Measurements from ENCODE around the gene HOXB6.

Gene HOXB6

DNA sequence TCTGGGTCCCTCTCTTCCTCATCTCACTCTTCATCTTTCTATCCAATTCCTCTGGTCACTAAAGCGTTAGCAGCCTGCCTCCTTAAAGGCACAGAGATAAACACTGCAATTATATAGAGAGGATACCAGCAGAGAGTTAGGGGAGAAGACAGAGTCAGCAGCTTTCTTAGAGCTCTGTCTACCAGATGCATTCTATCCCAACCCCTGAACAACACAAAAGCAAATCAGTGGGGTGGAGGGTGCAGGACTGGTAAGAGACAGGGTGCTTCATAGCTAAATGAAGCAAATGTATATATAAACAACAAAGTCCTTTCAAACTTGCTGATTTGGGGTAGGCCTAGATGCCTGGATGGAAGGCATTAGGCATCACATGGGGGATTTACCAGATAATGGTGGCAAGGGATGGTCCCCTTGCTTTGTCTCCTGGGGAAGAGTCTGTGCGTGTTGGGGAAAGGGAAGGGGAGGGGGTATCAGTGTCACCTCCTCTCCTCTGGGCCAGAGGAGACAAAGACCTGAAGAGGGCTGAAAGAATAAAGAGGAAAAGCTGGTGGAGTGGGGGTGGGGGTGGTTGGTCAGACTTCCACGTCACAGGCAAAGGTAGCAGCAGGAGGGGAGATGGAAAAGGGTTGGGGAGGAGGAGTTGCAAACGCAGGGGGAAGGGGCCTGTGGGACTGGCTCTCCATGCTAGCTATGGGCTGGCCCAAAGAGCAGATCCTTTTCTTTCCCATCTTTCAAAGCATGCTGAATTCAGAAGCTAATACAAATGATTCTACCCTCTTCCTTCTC is 38.7 kb downstream of the HOXB6 start:
- no peak for DNase-seq (ENCODE audit: low spot score)

DNA sequence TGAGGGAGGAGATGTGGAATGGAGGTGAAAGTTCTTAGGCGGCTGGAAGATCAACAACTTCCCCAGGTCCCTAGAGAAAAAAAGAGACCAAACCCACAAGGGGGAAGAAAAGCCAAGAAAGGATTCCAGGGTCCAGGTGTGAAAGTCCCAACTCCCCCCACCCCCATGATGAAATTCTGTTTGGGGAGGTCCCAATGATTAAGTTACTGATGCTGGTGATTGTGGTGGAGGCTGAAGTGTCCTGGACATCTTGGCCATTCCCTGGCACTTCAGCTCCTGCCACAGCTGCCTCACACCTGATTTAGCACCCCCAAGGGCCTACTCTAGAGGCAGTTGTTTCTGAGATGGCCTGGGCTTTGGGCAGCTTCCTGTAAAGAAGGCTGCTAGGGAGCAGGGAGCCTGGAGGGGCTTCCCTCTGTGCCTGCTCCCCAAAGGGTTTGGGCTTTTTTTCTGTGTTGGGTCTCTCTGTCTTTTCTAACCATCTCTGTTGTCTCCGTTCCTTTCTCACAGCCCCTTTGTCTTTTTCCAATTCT is 39.7 kb downstream of the HOXB6 start:
- no peak for DNase-seq (ENCODE audit: low spot score)

DNA sequence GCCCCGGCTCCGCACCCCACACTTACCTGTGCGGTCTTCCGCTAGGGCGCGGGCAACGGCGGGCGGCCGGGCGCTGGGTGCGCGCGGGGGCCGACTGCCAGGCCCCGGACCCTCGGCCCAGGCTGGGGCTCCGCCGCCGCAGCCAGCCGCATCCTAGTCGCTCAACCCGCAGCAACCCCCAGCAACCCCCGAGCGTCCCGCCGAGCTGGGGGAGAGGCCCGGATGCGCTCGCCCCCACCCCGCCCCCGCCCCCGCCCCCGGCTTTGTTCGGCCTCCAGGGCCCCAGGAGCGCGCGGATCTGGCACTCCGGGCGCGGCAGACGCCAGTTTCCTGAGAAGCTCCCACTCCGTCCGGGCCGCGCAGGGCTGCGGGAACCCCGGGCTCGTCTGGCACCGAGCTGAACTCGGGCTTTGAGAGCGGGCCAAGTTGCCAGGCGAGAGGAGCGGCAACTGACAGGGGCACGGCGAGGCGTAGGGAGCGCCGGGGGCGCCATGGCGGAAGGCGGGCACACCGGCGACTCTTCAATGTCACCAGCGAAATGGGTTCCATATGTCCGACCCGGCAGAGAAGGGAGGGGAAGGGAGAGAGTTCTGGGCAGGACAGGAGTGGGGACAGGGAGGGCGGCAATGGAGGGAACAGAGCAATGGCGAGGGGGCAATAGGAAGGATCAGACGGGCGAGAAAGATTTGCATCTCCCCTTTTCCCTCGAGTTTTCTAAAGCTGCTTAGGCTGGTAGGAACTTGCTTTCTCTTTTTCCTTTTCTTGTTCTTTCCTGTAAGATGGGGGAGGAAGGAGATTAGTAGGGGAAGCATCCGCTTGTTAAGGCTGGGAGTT is 40.4 kb downstream of the HOXB6 start:
- DNase-seq (ENCODE audit: low spot score), result no peak

DNA sequence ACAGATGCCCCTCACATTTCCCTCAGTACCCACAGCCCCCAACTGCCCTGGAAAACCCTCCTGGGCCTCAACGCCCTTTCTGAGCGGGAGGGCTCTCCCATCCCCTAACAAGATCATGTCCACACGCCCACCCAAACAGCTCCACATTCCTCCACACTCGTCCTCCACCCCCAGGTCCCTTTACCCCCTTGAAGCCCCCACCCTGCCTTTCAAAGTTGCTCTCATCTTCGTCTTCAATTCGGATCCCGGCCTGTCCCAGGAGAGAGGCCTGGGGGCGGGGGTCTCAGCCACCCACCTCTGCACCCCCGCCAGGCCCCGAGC is 41.0 kb downstream of the HOXB6 start:
- DNase-seq (ENCODE audit: low spot score), result no peak

DNA sequence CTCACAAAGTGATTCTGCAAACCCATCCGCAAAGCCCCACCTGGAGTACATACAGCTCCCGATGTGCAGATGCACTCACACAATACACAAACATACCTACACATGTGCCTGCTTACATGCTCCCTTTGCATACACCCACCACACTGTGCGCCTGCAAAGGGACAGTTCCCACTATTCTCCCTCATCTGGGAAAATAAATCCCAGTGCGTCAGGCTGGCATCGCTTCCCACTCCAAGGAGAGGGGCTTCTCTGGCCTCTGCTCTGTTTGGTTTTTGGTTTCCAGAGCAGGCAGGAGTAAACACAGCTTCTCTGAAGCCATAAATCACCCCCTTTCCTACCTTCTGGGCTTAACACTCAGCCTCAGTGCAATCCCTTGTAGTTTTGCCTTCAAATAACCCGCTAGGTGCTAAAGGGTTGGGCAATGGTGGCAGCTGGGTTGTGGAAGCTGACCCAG is 41.4 kb downstream of the HOXB6 start:
- DNase-seq (ENCODE audit: low spot score), result no peak

DNA sequence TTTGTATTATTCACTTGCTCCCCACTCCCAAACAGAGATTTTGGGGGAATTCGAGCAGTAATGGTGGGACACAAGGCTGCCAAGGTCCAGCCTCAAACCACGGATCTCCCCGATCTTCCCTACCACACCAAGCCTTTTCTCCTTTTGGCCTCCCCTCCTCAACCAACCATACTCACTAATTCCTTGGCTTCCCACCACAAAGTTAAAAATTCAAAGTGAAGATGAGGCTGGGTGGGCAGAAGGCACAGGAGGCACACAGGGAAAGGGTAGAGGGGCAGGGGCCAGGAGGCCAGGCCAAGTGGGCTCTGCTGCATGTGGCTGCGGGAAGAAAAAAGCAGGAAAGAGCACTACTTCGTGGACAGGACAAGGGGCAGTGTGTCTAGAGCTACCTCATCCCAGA is 41.9 kb downstream of the HOXB6 start:
- no peak for DNase-seq (ENCODE audit: low spot score)

DNA sequence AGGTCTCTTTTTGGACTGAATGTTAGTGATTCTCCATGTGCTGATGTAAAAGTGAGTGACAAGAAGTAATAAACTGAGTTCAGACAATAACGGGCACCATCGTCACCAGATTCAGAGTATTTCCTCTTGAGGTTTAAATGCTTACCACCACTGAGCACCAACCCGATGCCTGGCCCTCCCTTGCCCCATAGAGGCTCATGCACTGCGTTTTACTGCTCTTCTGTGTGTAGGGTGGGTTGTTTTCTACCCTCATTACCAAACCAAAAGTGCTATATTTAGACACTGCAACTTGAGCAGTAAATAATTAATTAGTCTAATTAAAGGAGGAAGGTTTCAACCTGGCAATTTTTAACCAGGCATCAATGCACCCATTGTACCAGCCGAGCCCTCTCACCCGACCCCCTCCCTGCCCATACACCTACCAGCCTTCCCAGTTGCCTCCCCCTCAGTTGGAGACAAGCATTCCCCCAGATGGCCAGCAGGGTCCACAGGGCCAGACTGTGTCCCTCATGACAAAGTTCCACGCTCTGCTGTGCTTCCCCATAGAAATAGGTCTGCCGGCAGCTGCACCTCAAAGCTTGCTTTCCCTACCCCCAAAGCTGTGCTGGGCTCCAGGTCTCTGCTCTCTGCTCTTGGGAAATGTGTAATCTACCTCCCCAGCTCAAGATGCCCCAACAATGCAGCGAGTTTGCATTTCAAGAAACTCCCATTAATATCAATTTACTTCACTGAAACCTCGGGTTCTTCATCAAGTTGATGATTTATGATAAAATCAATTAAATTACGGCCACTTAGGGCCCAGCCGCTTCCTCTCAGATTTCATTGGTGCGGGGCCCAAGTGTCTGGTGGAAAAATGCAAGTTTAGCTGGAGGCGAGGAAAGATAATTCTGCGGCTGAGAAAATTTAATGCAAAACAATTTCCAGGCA is 42.6 kb downstream of the HOXB6 start:
- DNase-seq (ENCODE audit: low spot score), result no peak

DNA sequence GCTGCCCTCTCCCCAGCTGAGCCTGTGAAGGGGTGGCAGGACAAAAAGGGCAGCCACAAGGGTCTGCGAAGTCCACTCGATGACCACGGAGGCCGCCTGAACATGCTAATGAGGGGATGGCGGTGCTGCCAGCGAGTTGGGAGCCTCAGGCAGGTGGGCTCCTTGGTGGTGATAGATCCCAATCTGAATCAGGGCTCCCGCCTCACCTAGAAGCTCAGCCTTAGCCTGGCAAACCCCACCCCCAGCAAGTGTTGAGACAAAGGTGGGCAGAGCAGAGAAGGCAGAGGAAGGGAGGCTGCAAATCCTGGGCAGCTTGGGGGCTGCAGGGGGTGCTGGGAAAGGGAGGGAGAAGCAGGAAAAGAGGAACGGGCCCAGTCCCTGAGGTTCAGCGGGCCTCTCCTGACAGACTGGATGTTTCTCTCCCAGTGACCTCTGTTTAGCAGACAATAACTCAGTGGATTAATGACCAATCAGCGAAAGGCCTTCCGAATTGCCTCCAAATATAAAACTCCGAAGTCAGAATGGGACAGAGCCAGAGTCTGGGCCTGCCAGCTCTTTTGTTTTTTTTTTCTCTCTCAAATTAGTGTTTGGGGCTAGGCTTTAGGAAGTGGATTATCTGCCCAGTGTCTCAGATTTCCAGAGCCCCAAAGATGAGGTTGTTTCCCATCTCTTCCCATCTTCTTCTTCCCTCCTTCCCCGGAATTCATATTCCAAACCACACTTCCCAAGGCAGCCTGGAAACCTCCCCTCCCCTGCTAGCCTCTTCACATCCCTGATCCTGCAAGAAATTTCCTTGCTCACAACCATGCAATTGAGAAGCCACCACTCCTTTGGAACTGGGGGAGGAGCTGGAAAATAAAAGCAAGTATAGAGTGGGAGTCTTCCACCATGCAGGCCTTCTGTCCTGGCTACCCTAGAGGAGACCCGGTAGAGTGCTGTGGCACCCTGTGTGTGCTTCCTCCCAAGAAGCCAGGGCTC is 44.7 kb downstream of the HOXB6 start:
- no peak for DNase-seq (ENCODE audit: low spot score)

DNA sequence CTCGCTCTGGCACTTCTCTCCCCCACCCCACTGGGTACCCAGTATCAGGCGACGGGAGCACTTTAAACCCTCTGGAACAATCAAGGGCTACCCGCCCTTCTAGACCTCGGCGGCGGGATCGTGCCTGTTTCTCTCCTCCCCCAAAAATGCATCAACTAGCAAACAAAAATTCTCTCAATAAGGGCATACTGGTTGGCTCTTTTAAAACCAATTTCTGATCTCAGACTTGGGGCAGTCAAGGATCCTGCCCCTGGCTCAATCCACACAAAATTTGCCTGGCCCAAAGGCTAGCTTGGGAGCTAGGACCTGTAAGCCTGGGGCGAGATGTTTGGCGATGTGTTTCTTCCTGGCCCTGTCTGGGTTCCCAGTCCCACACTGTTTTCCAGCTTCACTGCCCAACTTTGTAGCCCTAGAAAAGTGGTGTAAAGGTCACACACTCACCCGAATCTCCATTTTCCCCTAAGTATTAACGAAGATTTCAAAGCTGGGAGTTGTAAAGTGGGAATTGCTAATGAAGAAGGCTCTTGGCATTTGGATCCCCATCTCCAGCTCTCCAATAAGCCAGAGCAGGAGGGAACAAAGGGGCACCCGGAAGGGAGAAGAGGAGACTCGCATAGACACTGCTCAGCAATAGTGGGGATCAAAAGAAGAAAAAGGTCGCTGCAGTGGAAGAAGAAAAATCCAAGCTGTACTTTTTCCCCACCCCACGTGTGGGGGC is 45.5 kb downstream of the HOXB6 start:
- no peak for DNase-seq (ENCODE audit: low spot score)

DNA sequence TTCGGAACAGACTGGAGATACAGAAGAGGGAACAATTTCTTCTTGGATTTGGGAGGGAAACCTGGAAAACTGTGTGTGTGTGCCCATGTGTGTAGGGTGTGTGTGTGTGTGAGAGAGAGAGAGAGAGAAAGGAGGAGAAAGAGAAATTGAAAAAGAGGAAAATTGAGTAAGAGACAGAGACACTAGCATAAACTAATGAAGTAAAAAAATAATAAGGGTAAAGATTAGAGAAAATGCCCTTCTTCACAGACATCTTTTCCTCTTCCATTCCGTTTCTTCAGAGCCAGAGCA is 46.0 kb downstream of the HOXB6 start:
- DNase-seq (ENCODE audit: low spot score), result no peak

DNA sequence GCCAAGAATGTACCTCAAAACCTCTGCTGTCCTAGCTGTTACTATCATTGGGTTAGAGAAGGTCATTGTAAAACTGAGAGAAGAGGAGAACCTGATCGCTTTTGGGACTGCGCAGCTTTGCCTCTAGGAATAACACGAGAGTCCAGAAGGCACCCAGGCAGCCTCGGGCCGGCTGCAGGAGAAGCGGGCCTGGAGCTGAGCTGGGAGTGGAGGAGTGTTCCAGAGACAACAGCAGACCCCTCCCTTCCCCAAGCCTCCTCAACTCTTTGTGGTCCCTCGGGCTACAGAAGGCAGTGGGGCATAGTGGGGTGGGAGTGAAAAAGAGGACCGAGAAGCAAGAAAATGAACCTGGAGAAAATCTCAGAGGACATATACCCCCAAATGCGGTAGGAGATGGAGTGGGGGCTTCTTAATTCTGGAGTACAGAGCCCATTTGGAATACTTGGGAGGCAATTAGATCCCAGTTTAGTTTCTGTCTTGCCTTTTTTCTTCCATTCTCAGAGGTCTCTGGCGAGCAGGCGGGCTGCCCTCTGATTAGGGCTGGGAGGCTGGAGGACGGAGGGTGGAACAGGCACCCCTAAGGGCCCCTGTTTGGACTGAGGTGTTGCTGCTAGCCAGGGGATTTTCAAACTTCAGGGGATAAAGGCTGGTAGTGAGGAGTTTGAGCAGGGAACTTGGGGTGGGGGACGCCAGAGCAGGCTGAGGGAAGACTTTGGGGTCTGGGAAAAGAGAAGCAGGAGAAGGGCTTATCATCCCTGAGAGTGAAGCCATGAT is 46.5 kb downstream of the HOXB6 start:
- no peak for DNase-seq (ENCODE audit: low spot score)

DNA sequence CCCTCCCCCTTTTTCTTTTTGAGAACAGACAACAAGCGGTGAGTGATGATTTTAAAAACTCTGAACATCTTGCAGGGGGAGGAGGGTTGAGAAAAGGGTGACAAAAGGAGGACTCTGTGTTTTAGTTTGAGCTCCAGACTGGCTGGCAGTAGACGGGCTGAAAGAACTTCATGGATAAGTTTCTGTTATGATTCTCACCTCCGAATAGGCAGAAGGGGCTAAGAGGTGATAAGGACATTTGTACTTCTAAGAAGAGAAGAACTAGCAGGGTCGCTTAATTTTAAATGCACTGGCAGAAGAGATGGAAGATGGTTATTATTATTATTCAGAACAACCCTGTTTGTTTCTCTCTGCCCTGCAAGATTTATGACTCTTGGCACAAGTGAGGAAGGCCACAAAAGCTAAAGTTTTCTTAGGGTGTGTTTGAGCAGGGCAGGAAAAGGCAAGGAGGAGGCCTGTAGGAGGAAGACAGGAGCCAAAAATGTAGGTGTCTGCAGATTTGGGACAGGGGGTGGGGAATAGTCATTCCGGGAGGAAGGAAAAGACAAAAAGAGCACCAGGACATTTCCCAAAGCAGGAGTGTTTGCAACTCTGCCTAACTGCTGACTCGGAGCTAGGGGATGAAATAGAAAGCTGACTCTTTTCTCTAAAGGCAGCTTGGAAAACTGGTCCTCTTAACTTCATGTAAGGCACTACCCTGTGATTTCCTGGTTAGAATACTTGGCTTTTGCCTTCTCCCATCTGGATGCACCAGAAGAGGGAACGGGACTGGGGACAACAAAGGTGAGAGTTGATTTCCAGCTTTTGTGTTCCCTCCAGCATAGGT is 48.0 kb downstream of the HOXB6 start:
- DNase-seq (ENCODE audit: low spot score), result no peak

DNA sequence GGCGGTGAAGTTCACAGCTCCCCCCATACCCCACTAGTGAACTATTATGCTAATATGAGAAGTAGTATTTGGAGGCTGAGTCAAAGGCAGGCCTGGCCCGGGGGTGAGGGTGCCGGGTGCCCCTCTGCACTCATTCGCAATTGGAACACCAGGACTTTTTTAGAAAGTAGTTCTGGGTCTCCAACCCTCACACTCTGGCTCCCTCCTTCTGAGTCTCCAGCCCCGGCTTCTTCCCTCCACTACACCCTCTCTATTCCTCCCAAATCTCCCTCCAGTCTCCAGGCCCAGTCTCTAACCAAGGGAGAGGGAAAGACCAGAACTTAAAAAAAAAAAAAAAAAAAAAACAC is 48.6 kb downstream of the HOXB6 start:
- DNase-seq (ENCODE audit: low spot score), result no peak

DNA sequence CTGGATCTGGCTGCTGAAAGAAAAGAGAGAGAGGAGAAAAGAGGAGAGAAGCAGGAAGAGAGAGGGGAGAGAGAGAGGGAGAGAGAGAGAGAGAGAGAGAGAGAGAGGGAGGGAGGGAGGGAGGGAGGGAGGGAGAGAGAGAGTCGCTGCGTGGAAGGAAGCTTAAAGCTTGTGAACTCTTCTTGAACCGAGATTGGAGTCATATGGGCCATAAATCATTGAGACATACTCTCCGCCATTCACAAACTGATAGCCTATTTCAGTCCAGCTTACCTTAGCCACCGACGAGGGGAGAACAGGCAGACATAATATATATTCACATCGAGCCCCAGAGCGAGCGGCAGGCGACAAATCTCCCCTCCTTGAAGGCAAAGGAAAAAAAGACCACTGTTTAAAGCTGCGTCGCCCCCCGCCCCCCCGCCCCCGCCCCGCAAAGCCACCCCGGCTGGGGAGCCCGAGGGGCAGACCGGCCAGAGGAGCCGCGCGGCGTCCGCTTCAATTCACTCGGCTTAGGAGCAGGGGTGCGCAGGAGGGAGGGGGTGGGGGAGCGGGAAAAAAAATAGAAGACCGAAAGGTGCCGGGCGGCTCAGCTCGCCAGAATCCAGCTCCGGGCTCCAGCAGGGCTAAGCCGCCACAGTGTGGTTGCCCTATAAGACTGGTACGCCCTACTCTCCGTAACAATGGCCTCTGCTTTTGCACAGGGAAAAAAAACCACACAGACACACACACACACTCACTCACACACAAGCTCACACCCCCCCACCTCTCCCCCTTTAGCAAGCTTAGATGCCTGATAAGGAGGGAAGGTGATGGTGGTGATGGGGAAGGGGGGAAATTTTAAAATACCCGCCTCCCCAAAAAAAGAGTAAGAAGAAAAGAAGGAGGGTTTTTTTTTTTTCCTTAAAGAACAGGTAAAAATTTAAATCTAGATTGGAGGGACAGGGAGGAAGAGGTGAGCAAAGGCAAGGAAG is 49.2 kb downstream of the HOXB6 start:
- no peak for DNase-seq (ENCODE audit: low spot score)

DNA sequence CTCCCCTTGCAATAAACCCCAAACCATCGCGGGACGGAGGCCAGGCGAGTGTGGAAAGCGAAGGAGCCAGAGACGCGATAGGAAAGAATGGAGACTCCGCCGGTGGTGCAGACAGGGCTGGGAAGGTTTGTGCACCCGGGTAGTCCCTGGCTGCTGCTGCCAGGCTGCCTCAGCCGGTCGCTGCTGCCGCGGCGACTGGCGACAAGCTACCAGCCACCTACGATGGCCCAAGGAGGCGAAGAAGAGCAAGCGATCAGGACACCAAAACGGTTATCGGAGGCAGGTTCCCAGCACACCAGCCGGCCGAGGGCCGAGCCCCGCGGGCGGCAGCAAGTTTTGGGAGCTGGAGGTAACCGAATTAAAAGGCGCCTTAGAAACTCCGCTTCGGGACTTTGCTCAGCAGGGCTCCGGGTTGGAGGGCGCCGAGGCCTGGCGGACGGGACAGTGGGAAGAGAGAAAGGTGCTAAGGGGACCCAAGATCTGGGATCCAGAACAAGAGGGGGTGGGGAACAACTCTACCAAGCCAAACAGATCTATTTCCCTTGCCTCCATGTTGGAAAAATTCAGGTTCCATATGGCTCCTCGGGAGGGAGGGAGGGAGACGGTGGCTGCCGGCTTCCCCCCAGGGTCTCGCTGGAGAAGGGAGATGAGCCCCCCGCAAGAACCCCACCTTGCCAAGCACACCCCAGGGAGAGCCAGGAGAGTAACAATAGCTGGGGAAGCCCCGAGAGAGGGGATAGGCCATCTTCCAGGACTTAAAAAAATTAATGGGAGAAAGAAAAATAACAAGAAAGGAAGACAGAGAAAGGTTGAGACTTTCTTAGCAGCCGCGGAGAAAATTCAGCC is 50.2 kb downstream of the HOXB6 start:
- no peak for DNase-seq (ENCODE audit: low spot score)

DNA sequence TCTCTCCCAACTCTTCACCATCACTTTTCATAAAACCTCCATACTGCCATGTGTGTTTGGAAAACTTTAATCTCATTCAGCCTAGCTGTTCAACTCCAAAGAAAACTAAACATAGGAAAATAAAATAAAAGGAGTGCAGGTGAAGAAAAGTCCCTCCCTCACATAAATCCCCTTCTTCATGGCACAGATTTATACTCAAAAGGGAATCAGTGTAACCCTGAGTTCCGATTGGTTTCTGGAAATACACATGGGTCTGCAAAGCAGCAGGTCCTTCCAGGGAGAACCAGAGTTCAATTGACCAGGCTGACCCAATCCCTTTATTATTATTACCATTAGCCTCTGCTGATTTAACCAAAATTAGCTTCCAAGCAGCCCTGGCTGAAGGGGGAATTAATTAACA is 51.0 kb downstream of the HOXB6 start:
- DNase-seq (ENCODE audit: low spot score), result no peak

DNA sequence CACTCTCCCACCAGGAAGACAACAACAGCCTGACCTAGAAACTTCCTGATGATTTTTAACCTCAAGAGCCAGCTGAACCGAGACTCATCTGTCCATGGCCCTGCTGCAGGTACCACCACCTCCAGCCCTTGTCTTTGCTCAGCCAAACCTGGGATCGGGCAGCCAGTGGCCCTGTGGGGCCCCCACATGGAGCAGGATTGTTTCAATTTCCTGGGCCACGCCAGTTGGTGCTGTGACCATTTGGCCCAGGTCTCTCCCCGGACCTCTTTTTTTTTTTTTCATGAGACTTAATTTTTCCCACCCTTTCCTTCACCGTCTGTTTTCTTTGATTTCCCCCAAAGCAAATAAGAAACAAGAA is 51.6 kb downstream of the HOXB6 start:
- DNase-seq (ENCODE audit: low spot score), result no peak

All from germinal center (tissue), 1 donor.